C4-2B (cell line): Measurements from ENCODE around the gene CPN2.

Experiments
- CTCF ChIP-seq: fragments of 450-650 bp; conservative IDR thresholded peaks from 2 replicates; pipeline ENCODE4 v1.5.1; 2017; ENCODE audit warnings: mild to moderate bottlenecking
- ZFX ChIP-seq: fragments of 450-650 bp; IDR thresholded peaks from 2 replicates; pipeline ENCODE4 v1.6.1; 2017

- TF ChIP-seq CTCF (no peak), ZFX (no peak)
These were observed 21.0 kb downstream of the CPN2 start for GRCh38 chr3:194330160-194330559.
